Loucy (cell line): ENCODE measurements around the gene HMCN1.

Source experiments
- H2AFZ ChIP-seq: fragments of 200-600 bp; sonication (generic); 2 replicates; pipeline ENCODE4 v1.6.0; 2016; ENCODE audit warnings: antibody characterized with exemption, mild to moderate bottlenecking, low read length, moderate library complexity
- H3F3A ChIP-seq: fragments of 200-600 bp; 2 replicates; pipeline ENCODE4 v1.6.0; 2016; ENCODE audit warnings: antibody characterized with exemption, low read depth, mild to moderate bottlenecking
- H3K27me3 ChIP-seq: fragments of 200-600 bp; sonication (generic); 2 replicates; pipeline ENCODE4 v1.6.1; 2014; ENCODE audit warnings: low read length, mild to moderate bottlenecking; ENCODE audit not compliant: insufficient read depth, poor library complexity, severe bottlenecking
- H3K36me3 ChIP-seq: fragments of 200-600 bp; sonication (generic); 2 replicates; pipeline ENCODE4 v1.6.1; 2016; ENCODE audit warnings: low read length; ENCODE audit not compliant: insufficient read depth
- H3K4me1 ChIP-seq: fragments of 200-600 bp; sonication (generic); 2 replicates; pipeline ENCODE4 v1.5.1; 2014; ENCODE audit warnings: low read length, mild to moderate bottlenecking; ENCODE audit not compliant: insufficient read depth, poor library complexity, severe bottlenecking
- H3K4me2 ChIP-seq: fragments of 200-600 bp; sonication (generic); 2 replicates; pipeline ENCODE4 v1.6.0; 2014; ENCODE audit warnings: antibody characterized with exemption, low read length, low read depth, mild to moderate bottlenecking; ENCODE audit not compliant: poor library complexity, severe bottlenecking
- H3K4me3 ChIP-seq: fragments of 200-600 bp; sonication (generic); 2 replicates; pipeline ENCODE4 v1.5.1; 2014; ENCODE audit warnings: low read length, mild to moderate bottlenecking, mixed read lengths; ENCODE audit not compliant: poor library complexity, severe bottlenecking
- H3K79me2 ChIP-seq: fragments of 200-600 bp; sonication (generic); 2 replicates; pipeline ENCODE4 v1.6.1; 2014; ENCODE audit warnings: low read length; ENCODE audit not compliant: insufficient read depth
- H3K9ac ChIP-seq: fragments of 200-600 bp; sonication (generic); 2 replicates; pipeline ENCODE4 v1.6.0; 2014; ENCODE audit warnings: mild to moderate bottlenecking, low read depth, low read length, moderate library complexity; ENCODE audit not compliant: poor library complexity, severe bottlenecking
- H3K9me2 ChIP-seq: fragments of 200-600 bp; sonication (generic); replicated peaks from 2 replicates; pipeline ENCODE4 v1.6.1; 2016; ENCODE audit warnings: low read depth, low read length, mixed read lengths
- H3K9me3 ChIP-seq: fragments of 200-600 bp; sonication (generic); 2 replicates; pipeline ENCODE4 v1.6.1; 2014; ENCODE audit warnings: mild to moderate bottlenecking, antibody characterized with exemption, low read length, low read depth; ENCODE audit not compliant: insufficient read depth
- H4K20me1 ChIP-seq: fragments of 200-600 bp; sonication (generic); 2 replicates; pipeline ENCODE4 v1.6.0; 2014; ENCODE audit warnings: antibody characterized with exemption, low read length, mild to moderate bottlenecking; ENCODE audit not compliant: insufficient read depth, poor library complexity, severe bottlenecking
- CTCF ChIP-seq: fragments of 200-600 bp; sonication (generic); conservative IDR thresholded peaks from 2 replicates; pipeline ENCODE4 v1.5.1; 2014; ENCODE audit warnings: mild to moderate bottlenecking, antibody characterized with exemption, low read length
- EZH2phosphoT487 ChIP-seq: fragments of 200-600 bp; IDR thresholded peaks from 2 replicates; pipeline ENCODE4 v1.6.1; 2018; ENCODE audit warnings: antibody characterized with exemption, mild to moderate bottlenecking, moderate library complexity, borderline replicate concordance

Gene HMCN1

GRCh38 chr1:185821612-185822385 is 87.6 kb downstream of the HMCN1 start:
- peaks cover 5% of the 10 kb centered on the region for H3K4me1 ChIP-seq
- H3K4me3 ChIP-seq, result no peak overlapping the region
- H3K79me2 ChIP-seq, result no peaks in the 10 kb centered on the region
- no peaks in the 10 kb centered on the region for H4K20me1 ChIP-seq
- H3F3A ChIP-seq, result no peaks in the 10 kb centered on the region
- peaks cover 3% of the 10 kb centered on the region for H3K27me3 ChIP-seq
- H3K9me3 ChIP-seq, result no peaks in the 10 kb centered on the region
- H3K4me2 ChIP-seq, result no peak overlapping the region
- H3K9ac ChIP-seq, result no peak overlapping the region
- H2AFZ ChIP-seq, result no peak overlapping the region
- peak; percentile 38 for TF ChIP-seq CTCF
- TF ChIP-seq EZH2phosphoT487, result no peak
- no peaks in the 10 kb centered on the region for H3K36me3 ChIP-seq
- no peaks in the 10 kb centered on the region for H3K9me2 ChIP-seq

GRCh38 chr1:185823467-185823866 is 89.3 kb downstream of the HMCN1 start:
- H3K4me2 ChIP-seq, result no peak overlapping the region
- TF ChIP-seq EZH2phosphoT487 (no peak), CTCF (no peak)
- peaks cover 3% of the 10 kb centered on the region for H3K27me3 ChIP-seq
- H3K4me3 ChIP-seq, result no peak overlapping the region
- peaks cover 5% of the 10 kb centered on the region for H3K4me1 ChIP-seq
- H3K79me2 ChIP-seq, result no peaks in the 10 kb centered on the region
- H3K9me2 ChIP-seq, result no peaks in the 10 kb centered on the region
- H3K9me3 ChIP-seq, result no peaks in the 10 kb centered on the region
- H3K36me3 ChIP-seq, result no peaks in the 10 kb centered on the region
- H3F3A ChIP-seq, result no peaks in the 10 kb centered on the region
- no peaks in the 10 kb centered on the region for H4K20me1 ChIP-seq
- no peak overlapping the region for H2AFZ ChIP-seq
- no peak overlapping the region for H3K9ac ChIP-seq

- TF ChIP-seq CTCF, result no peak
- TF ChIP-seq EZH2phosphoT487, result no peak
- no peak overlapping the region for H3K9ac ChIP-seq
- no peaks in the 10 kb centered on the region for H3K36me3 ChIP-seq
- peaks cover 5% of the 10 kb centered on the region for H3K4me1 ChIP-seq
- H2AFZ ChIP-seq, result no peak overlapping the region
- H3K9me2 ChIP-seq, result no peaks in the 10 kb centered on the region
- H4K20me1 ChIP-seq, result no peaks in the 10 kb centered on the region
- no peaks in the 10 kb centered on the region for H3F3A ChIP-seq
- H3K9me3 ChIP-seq, result no peaks in the 10 kb centered on the region
- H3K4me3 ChIP-seq, result no peak overlapping the region
- H3K4me2 ChIP-seq, result no peak overlapping the region
- no peaks in the 10 kb centered on the region for H3K79me2 ChIP-seq
- peaks cover 3% of the 10 kb centered on the region for H3K27me3 ChIP-seq
These were observed 89.9 kb downstream of the HMCN1 start for GRCh38 chr1:185824106-185824505.
